HCT116 (cell line): ENCODE results near the gene IMPA2.
"Not testable (repeated sequence)": the region's sequence is repeated elsewhere in the genome, so short reads cannot be mapped to it uniquely, and the experiment has no call there.

Source experiments
- CBX3 ChIP-seq: IDR thresholded peaks from 2 replicates; pipeline ENCODE4 v1.6.1; 2012; ENCODE audit warnings: low read depth
- CTCF ChIP-seq, 3 experiments: fragments of 200-600 bp in 1 of 3; sonication (generic) in 1 of 3; IDR thresholded peaks in 2 of 3; conservative IDR thresholded peaks in 1 of 3; 2 replicates each; pipeline ENCODE4 v1.5.1; 2012 to 2017; ENCODE audit warnings: low read depth in 2 of 3, low read length in 2 of 3, antibody characterized with exemption in 1 of 3, borderline replicate concordance in 1 of 3, control low read depth in 1 of 3, mild to moderate bottlenecking in 1 of 3, mixed read lengths in 1 of 3, mixed run types in 1 of 3, moderate library complexity in 1 of 3; ENCODE audit not compliant: insufficient read depth in 1 of 3
- EZH2 ChIP-seq: fragments of 200-600 bp; sonication (generic); IDR thresholded peaks from 2 replicates; pipeline ENCODE4 v1.6.1; 2017; ENCODE audit warnings: antibody characterized with exemption, mixed run types
- POLR2A ChIP-seq: IDR thresholded peaks from 2 replicates; pipeline ENCODE4 v1.7.0; 2011; ENCODE audit warnings: borderline replicate concordance; ENCODE audit not compliant: insufficient read depth, insufficient read length; ENCODE audit errors: extremely low read depth
- POLR2AphosphoS5 ChIP-seq: IDR thresholded peaks from 2 replicates; pipeline ENCODE4 v1.6.1; 2011; ENCODE audit warnings: mild to moderate bottlenecking, low read depth, low read length, moderate library complexity
- YY1 ChIP-seq: IDR thresholded peaks from 2 replicates; pipeline ENCODE4 v1.6.1; 2011; ENCODE audit warnings: low read length, low read depth, moderate library complexity, mild to moderate bottlenecking; ENCODE audit not compliant: insufficient replicate concordance; ENCODE audit errors: extremely low read depth
- ZBTB33 ChIP-seq: IDR thresholded peaks from 2 replicates; pipeline ENCODE4 v1.6.1; 2011; ENCODE audit warnings: mild to moderate bottlenecking, low read length, moderate library complexity; ENCODE audit not compliant: insufficient replicate concordance; ENCODE audit errors: extremely low read depth
- ZNF274 ChIP-seq: fragments of 200-500 bp; sonication (Bioruptor generic); IDR thresholded peaks from 2 replicates; pipeline ENCODE4 v1.6.1; 2014; ENCODE audit warnings: mild to moderate bottlenecking, low read depth, low read length, inconsistent platforms

GRCh38 chr18:11959651-11960050, 21.7 kb upstream of the IMPA2 start:
- not testable (repeated sequence) for TF ChIP-seq CTCF (IDR thresholded peaks at IDR 0.05 in 2 of 3, conservative IDR thresholded peaks at IDR 0.05 in 1 of 3; ENCODE audit: borderline replicate concordance in 1 of 3, insufficient read depth in 1 of 3, low read depth in 2 of 3, low read length in 2 of 3); POLR2AphosphoS5; POLR2A; EZH2; YY1; ZNF274; ZBTB33; CBX3
